GM12878 (cell line): ENCODE results near the gene LYRM4. TPM values are rescaled to one million over a fixed set of nuclear protein-coding genes. Genes with fewer than 3 reads are reported as not detected.

Experiments
- ATAC-seq: fragments of 200-7000 bp; cut with Tn5 transposase; 3 replicates; pipeline ENCODE4 v1.9.1; 2020; ENCODE audit warnings: mild to moderate bottlenecking, moderate library complexity
- BruUV-seq: library from RNA; stranded (reverse); fragments of 400-500 nt; replicated peaks from 2 replicates; lab custom pipeline; 2021; lab: Mats Ljungman, UMichigan
- CTCF ChIA-PET: fragments of 300-600 bp; sonication (Branson Sonifier 250); formaldehyde crosslinking; extraction: SDS; loops from one replicate; lab custom pipeline; 2021; ENCODE audit warnings: inconsistent platforms; lab: Yijun Ruan, JAX
- POLR2A ChIA-PET: fragments of 350-600 bp; formaldehyde crosslinking; extraction: SDS; loops from one replicate; lab custom pipeline; 2021; ENCODE audit warnings: inconsistent platforms; lab: Charles Lee
- RAD21 ChIA-PET: fragments of 300-600 bp; sonication (Branson Sonifier 250); formaldehyde crosslinking; loops from one replicate; lab custom pipeline; 2023; ENCODE audit warnings: antibody characterized with exemption; ENCODE audit not compliant: unreplicated experiment; lab: Charles Lee
- SMC1A ChIA-PET: fragments of 300-600 bp; sonication (Branson Sonifier 250); formaldehyde crosslinking; loops from one replicate; lab custom pipeline; 2023; ENCODE audit not compliant: unreplicated experiment, uncharacterized antibody; lab: Charles Lee
- DNase-seq: peaks from one replicate; pipeline ENCODE4 v3.0.0-alpha.2; 2011; ENCODE audit warnings: low read depth, low spot score
- FAIRE-seq: peaks from 3 replicates; lab custom pipeline; 2011; peaks lifted over from hg19 to GRCh38; lab: Jason Lieb, UNC
- H2AFZ ChIP-seq: 2 replicates; pipeline ENCODE4 v1.6.0; 2011; ENCODE audit warnings: low read depth, low read length, control low read depth; ENCODE audit not compliant: control insufficient read depth
- H3K27ac ChIP-seq: 2 replicates; pipeline ENCODE4 v1.5.1; 2011; ENCODE audit warnings: control low read depth; ENCODE audit not compliant: control insufficient read depth, insufficient read depth
- H3K27me3 ChIP-seq, 2 experiments: replicated peaks in 1 of 2; 2 replicates each; pipeline versions ENCODE4 v1.6.0 to v1.6.1; 2011; ENCODE audit warnings: low read length in 1 of 2; ENCODE audit not compliant: control insufficient read depth in 2 of 2, insufficient read depth in 2 of 2
- H3K36me3 ChIP-seq, 2 experiments: 2 replicates each; pipeline ENCODE4 v1.5.1; 2011; ENCODE audit warnings: low read length in 1 of 2; ENCODE audit not compliant: control insufficient read depth in 2 of 2, insufficient read depth in 2 of 2
- H3K4me1 ChIP-seq: 2 replicates; pipeline ENCODE4 v1.6.1; 2011; ENCODE audit warnings: mild to moderate bottlenecking, low read length, moderate library complexity, mixed read lengths; ENCODE audit not compliant: control insufficient read depth, insufficient read depth
- H3K4me2 ChIP-seq: 2 replicates; pipeline ENCODE4 v1.6.0; 2011; ENCODE audit warnings: control low read depth; ENCODE audit not compliant: control insufficient read depth, insufficient read depth
- H3K4me3 ChIP-seq: fragments of 200-600 bp; sonication (generic); 2 replicates; pipeline ENCODE4 v1.5.1; 2016
- H3K79me2 ChIP-seq: 2 replicates; pipeline ENCODE4 v1.6.0; 2011; ENCODE audit warnings: low read length; ENCODE audit not compliant: control insufficient read depth, insufficient read depth
- H3K9ac ChIP-seq: 2 replicates; pipeline ENCODE4 v1.8.0; 2011; ENCODE audit warnings: low read length, control low read depth, mixed read lengths; ENCODE audit not compliant: control insufficient read depth, insufficient read depth
- H3K9me3 ChIP-seq: replicated peaks from 3 replicates; pipeline ENCODE4 v1.5.1; 2011; ENCODE audit warnings: mild to moderate bottlenecking, low read length; ENCODE audit not compliant: control insufficient read depth, insufficient read depth
- H4K20me1 ChIP-seq: 2 replicates; pipeline ENCODE4 v1.6.0; 2011; ENCODE audit not compliant: control insufficient read depth, insufficient read depth
- ATF7 ChIP-seq: fragments of 450-650 bp; IDR thresholded peaks from 2 replicates; pipeline ENCODE4 v1.6.1; 2016; ENCODE audit warnings: low read depth, mild to moderate bottlenecking
- BMI1 ChIP-seq: fragments of 450-650 bp; IDR thresholded peaks from 2 replicates; pipeline ENCODE4 v1.6.1; 2016; ENCODE audit warnings: mild to moderate bottlenecking, moderate library complexity, borderline replicate concordance
- CHD2 ChIP-seq: IDR thresholded peaks from 2 replicates; pipeline ENCODE4 v1.6.1; 2011; ENCODE audit warnings: low read depth, low read length, improper control_type of control experiment, borderline replicate concordance
- FOXK2 ChIP-seq: fragments of 450-650 bp; IDR thresholded peaks from 2 replicates; pipeline ENCODE4 v1.6.1; 2017; ENCODE audit warnings: mild to moderate bottlenecking, moderate library complexity
- KLF5 ChIP-seq: fragments of 450-650 bp; IDR thresholded peaks from 2 replicates; pipeline ENCODE4 v1.6.1; 2014; ENCODE audit warnings: mild to moderate bottlenecking; ENCODE audit not compliant: partially characterized antibody
- MYC ChIP-seq: IDR thresholded peaks from 2 replicates; pipeline ENCODE4 v1.6.1; 2011; ENCODE audit warnings: mild to moderate bottlenecking, low read length, moderate library complexity, inconsistent platforms; ENCODE audit not compliant: insufficient read depth, insufficient replicate concordance, insufficient read length, severe bottlenecking
- SIX5 ChIP-seq: IDR thresholded peaks from 2 replicates; pipeline ENCODE4 v1.6.1; 2011; ENCODE audit warnings: mild to moderate bottlenecking, low read depth, low read length, moderate library complexity; ENCODE audit not compliant: severe bottlenecking
- SP1 ChIP-seq: IDR thresholded peaks from one replicate; pipeline ENCODE4 v1.6.1; 2011; ENCODE audit warnings: low read depth, low read length
- TAF1 ChIP-seq: IDR thresholded peaks from 2 replicates; pipeline ENCODE4 v1.6.1; 2011; ENCODE audit warnings: mild to moderate bottlenecking, low read depth, low read length, borderline replicate concordance
- WGBS: methylation state at CpG from one replicate; pipeline ENCODE4 v1.1.6; 2016; ENCODE audit warnings: low lambda C conversion rate; ENCODE audit not compliant: insufficient replicate concordance, insufficient coverage; ENCODE audit errors: missing lambda C conversion rate; 5-methylcytosine and 5-hydroxymethylcytosine counted together
- in situ Hi-C: fragments of 300-500 bp; cut with MboI; formaldehyde crosslinking; loops from 9 replicates; pipeline ENCODE4 v1.14.3; 2018; ENCODE audit warnings: mixed read lengths
- intact Hi-C: fragments of 100-400 bp; cut with micrococcal nuclease; formaldehyde crosslinking; loops from one replicate; pipeline ENCODE4 v1.14.2; 2022; ENCODE audit not compliant: unreplicated experiment
- polyA plus RNA-seq, 11 experiments: library from polyadenylated mRNA; depleted of rRNA in 4 of 11; unstranded in 6 of 11; stranded (reverse) in 5 of 11; fragments of >200 nt; fragmentation: Nextera tagmentation in 4 of 11; fragmentation: Illumina TruSeq in 1 of 11; extraction: Ambion mirVana in 4 of 11; extraction: Trizol in 1 of 11; gene quantifications; 1 replicate in 1 of 11; 2 replicates in 10 of 11; pipeline versions ENCODE4 v1.2.1 to v1.2.3, GENCODE V29; 2011 to 2016; ENCODE audit warnings: inconsistent platforms in 2 of 11, missing spikeins in 2 of 11, low read depth in 1 of 11
- total RNA-seq, 4 experiments: library from RNA; depleted of rRNA in 3 of 4; stranded (reverse); fragments of >200 nt in 3 of 4; fragmentation: Illumina TruSeq in 1 of 4; extraction: Trizol in 1 of 4; gene quantifications; 2 replicates each; pipeline versions ENCODE4 v1.2.1 to v1.2.3, GENCODE V29; 2013 to 2021
- TF ChIP-seq, protein P1 (sequence below): IDR thresholded peaks from 2 replicates; pipeline ENCODE4 v1.6.1; 2012; ENCODE audit warnings: improper control_type of control experiment, low read depth, low read length; ENCODE audit not compliant: insufficient replicate concordance
- TF ChIP-seq, protein P2 (sequence below): fragments of 450-650 bp; IDR thresholded peaks from 2 replicates; pipeline ENCODE4 v1.6.1; 2017; ENCODE audit warnings: antibody characterized with exemption, mild to moderate bottlenecking, moderate library complexity
- TF ChIP-seq, protein P3 (sequence below): fragments of 450-650 bp; conservative IDR thresholded peaks from 2 replicates; pipeline ENCODE4 v1.6.1; 2017; ENCODE audit warnings: mild to moderate bottlenecking, moderate library complexity

Gene LYRM4
- total and polyA plus RNA-seq, 10 of the 15 experiments (the other 5 are each of a cell fraction or from before 2014, with no cell fraction given): 32.7 to 66.8 (median 44.0) TPM

DNA sequence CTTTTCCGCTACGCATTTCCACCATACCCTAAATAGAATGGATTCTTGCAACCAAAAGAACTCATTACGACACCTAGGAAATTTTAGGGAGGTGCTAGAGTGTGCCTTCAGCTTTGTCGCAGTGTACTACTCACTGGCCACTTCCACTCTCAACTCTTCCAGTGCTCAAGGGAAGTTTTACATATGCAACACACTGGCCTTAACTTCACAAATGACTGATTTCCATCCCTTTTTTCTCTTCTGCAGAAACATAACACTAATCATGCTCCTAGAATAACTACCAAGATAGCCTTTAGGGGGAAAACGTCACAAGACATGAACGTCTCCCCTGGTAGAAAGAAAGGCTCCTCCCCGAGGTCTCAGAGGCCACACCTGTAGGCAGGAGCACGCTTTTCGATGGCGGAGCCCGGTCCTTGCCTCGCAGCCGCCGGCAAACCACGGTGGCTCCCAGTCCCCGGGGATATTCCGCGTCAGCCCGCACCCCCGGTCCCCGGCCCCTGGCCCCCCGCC is 584 bp downstream of the LYRM4 start:
- ATAC-seq (peak; percentile 88), DNase-seq (no peak), FAIRE-seq (peak; percentile 27)
- 2% methylated on average over 22 of the region's 22 CpGs for WGBS
- ChIA-PET POLR2A (interaction anchor here (0.8 to 2.1 kb wide), 5 partner anchors 12 to 120 kb away, joined by 3 to 5 read pairs (median 3); no protein-coding TSS in a partner anchor), RAD21 (interaction anchor here (0.6 to 2.2 kb wide), 6 partner anchors 42 to 817 kb away, joined by 3 to 19 read pairs (median 4); no protein-coding TSS in a partner anchor), SMC1A (interaction anchor here (0.7 to 2.7 kb wide), 6 partner anchors 11 to 120 kb away, joined by 3 to 12 read pairs (median 4); no protein-coding TSS in a partner anchor), CTCF (interaction anchor here (0.8 to 2.3 kb wide), 5 partner anchors 17 to 120 kb away, joined by 3 to 9 read pairs (median 4); no protein-coding TSS in a partner anchor)
- no peaks in the 10 kb centered on the region for H3K27me3 ChIP-seq
- no peaks in the 10 kb centered on the region for H3K36me3 ChIP-seq
- peak overlapping the region; percentile 90 for H3K4me3 ChIP-seq
- intact Hi-C loops: loop anchor here (1.0 to 5.0 kb wide), 3 partner anchors 43 to 119 kb away; no protein-coding TSS in a partner anchor
- peak overlapping the region; percentile 65 for H3K9ac ChIP-seq
- H3K79me2 ChIP-seq: peaks cover 36% of the 10 kb centered on the region
- peaks cover 8% of the 10 kb centered on the region; the same call in 1 of the 2 replicates for H3K4me1 ChIP-seq
- in situ Hi-C loops: no loop called here
- H3K4me2 ChIP-seq: peak overlapping the region; percentile 70
- peak overlapping the region; percentile 57 for H3K27ac ChIP-seq
- H4K20me1 ChIP-seq: no peaks in the 10 kb centered on the region
- BruUV-seq: no TSS peak
- H3K9me3 ChIP-seq: no peaks in the 10 kb centered on the region
- H2AFZ ChIP-seq: peak overlapping the region; percentile 72
- TF ChIP-seq CHD2 (no peak), ATF7 (peak; percentile 67), SP1 (no peak), BMI1 (no peak), TAF1 (no peak), KLF5 (no peak), SIX5 (no peak), MYC (no peak), FOXK2 (peak; percentile 63)
- TF ChIP-seq, protein P1, sequence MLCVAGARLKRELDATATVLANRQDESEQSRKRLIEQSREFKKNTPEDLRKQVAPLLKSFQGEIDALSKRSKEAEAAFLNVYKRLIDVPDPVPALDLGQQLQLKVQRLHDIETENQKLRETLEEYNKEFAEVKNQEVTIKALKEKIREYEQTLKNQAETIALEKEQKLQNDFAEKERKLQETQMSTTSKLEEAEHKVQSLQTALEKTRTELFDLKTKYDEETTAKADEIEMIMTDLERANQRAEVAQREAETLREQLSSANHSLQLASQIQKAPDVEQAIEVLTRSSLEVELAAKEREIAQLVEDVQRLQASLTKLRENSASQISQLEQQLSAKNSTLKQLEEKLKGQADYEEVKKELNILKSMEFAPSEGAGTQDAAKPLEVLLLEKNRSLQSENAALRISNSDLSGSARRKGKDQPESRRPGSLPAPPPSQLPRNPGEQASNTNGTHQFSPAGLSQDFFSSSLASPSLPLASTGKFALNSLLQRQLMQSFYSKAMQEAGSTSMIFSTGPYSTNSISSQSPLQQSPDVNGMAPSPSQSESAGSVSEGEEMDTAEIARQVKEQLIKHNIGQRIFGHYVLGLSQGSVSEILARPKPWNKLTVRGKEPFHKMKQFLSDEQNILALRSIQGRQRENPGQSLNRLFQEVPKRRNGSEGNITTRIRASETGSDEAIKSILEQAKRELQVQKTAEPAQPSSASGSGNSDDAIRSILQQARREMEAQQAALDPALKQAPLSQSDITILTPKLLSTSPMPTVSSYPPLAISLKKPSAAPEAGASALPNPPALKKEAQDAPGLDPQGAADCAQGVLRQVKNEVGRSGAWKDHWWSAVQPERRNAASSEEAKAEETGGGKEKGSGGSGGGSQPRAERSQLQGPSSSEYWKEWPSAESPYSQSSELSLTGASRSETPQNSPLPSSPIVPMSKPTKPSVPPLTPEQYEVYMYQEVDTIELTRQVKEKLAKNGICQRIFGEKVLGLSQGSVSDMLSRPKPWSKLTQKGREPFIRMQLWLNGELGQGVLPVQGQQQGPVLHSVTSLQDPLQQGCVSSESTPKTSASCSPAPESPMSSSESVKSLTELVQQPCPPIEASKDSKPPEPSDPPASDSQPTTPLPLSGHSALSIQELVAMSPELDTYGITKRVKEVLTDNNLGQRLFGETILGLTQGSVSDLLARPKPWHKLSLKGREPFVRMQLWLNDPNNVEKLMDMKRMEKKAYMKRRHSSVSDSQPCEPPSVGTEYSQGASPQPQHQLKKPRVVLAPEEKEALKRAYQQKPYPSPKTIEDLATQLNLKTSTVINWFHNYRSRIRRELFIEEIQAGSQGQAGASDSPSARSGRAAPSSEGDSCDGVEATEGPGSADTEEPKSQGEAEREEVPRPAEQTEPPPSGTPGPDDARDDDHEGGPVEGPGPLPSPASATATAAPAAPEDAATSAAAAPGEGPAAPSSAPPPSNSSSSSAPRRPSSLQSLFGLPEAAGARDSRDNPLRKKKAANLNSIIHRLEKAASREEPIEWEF: no peak
- TF ChIP-seq, protein P2, sequence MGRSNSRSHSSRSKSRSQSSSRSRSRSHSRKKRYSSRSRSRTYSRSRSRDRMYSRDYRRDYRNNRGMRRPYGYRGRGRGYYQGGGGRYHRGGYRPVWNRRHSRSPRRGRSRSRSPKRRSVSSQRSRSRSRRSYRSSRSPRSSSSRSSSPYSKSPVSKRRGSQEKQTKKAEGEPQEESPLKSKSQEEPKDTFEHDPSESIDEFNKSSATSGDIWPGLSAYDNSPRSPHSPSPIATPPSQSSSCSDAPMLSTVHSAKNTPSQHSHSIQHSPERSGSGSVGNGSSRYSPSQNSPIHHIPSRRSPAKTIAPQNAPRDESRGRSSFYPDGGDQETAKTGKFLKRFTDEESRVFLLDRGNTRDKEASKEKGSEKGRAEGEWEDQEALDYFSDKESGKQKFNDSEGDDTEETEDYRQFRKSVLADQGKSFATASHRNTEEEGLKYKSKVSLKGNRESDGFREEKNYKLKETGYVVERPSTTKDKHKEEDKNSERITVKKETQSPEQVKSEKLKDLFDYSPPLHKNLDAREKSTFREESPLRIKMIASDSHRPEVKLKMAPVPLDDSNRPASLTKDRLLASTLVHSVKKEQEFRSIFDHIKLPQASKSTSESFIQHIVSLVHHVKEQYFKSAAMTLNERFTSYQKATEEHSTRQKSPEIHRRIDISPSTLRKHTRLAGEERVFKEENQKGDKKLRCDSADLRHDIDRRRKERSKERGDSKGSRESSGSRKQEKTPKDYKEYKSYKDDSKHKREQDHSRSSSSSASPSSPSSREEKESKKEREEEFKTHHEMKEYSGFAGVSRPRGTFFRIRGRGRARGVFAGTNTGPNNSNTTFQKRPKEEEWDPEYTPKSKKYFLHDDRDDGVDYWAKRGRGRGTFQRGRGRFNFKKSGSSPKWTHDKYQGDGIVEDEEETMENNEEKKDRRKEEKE: 0 out of 2 replicates have a peak, but pooled peaks have one; percentile 11
- TF ChIP-seq, protein P3, sequence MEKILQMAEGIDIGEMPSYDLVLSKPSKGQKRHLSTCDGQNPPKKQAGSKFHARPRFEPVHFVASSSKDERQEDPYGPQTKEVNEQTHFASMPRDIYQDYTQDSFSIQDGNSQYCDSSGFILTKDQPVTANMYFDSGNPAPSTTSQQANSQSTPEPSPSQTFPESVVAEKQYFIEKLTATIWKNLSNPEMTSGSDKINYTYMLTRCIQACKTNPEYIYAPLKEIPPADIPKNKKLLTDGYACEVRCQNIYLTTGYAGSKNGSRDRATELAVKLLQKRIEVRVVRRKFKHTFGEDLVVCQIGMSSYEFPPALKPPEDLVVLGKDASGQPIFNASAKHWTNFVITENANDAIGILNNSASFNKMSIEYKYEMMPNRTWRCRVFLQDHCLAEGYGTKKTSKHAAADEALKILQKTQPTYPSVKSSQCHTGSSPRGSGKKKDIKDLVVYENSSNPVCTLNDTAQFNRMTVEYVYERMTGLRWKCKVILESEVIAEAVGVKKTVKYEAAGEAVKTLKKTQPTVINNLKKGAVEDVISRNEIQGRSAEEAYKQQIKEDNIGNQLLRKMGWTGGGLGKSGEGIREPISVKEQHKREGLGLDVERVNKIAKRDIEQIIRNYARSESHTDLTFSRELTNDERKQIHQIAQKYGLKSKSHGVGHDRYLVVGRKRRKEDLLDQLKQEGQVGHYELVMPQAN: peak; percentile 50; the same call in 1 of the 2 replicates
